Parathyroid adenoma (tissue), 2 donors: ENCODE data around the gene GATB.

Experiments used
- H2AFZ ChIP-seq: fragments of 300-600 bp; sonication (generic); one replicate; pipeline ENCODE4 v1.7.0; 2017; ENCODE audit warnings: antibody characterized with exemption, mild to moderate bottlenecking
- H3K27ac ChIP-seq: fragments of 300-600 bp; sonication (generic); one replicate; pipeline ENCODE4 v1.7.0; 2017
- H3K27me3 ChIP-seq: fragments of 300-600 bp; sonication (generic); one replicate; pipeline ENCODE4 v1.7.0; 2017; ENCODE audit warnings: low read length; ENCODE audit not compliant: control insufficient read depth, insufficient read depth
- H3K36me3 ChIP-seq: fragments of 300-600 bp; sonication (generic); one replicate; pipeline ENCODE4 v1.7.0; 2017; ENCODE audit warnings: low read length; ENCODE audit not compliant: control insufficient read depth, insufficient read depth
- H3K4me1 ChIP-seq: fragments of 300-600 bp; sonication (generic); one replicate; pipeline ENCODE4 v1.7.0; 2017; ENCODE audit warnings: control low read depth
- H3K4me2 ChIP-seq: fragments of 300-600 bp; sonication (generic); one replicate; pipeline ENCODE4 v1.7.0; 2017; ENCODE audit warnings: low read length
- H3K4me3 ChIP-seq: fragments of 300-600 bp; sonication (generic); one replicate; pipeline ENCODE4 v1.7.0; 2017; ENCODE audit warnings: low read depth, low read length
- H3K79me2 ChIP-seq: fragments of 300-600 bp; sonication (generic); one replicate; pipeline ENCODE4 v1.7.0; 2017; ENCODE audit warnings: control low read depth
- H3K9ac ChIP-seq: fragments of 300-600 bp; sonication (generic); one replicate; pipeline ENCODE4 v1.7.0; 2017; ENCODE audit warnings: mild to moderate bottlenecking
- H3K9me3 ChIP-seq: fragments of 300-600 bp; sonication (generic); one replicate; pipeline ENCODE4 v1.7.0; 2017; ENCODE audit warnings: low read length; ENCODE audit not compliant: control insufficient read depth
- CTCF ChIP-seq: fragments of 300-600 bp; sonication (generic); IDR thresholded peaks from one replicate; pipeline ENCODE4 v1.7.0; 2017; ENCODE audit warnings: antibody characterized with exemption, mild to moderate bottlenecking
- donor health status: primary hyperparathyroidism.

The GATB gene

GRCh38 chr4:151678048-151678872, 82.5 kb downstream of the GATB start:
- Histone ChIP-seq H3K36me3 (no peaks in the 10 kb centered on the region), H3K9me3 (no peaks in the 10 kb centered on the region), H3K4me2 (no peak overlapping the region), H2AFZ (no peak overlapping the region), H3K79me2 (no peaks in the 10 kb centered on the region), H3K27me3 (no peaks in the 10 kb centered on the region), H3K4me1 (no peaks in the 10 kb centered on the region), H3K4me3 (no peak overlapping the region), H3K27ac (no peak overlapping the region), H3K9ac (no peak overlapping the region)
- TF ChIP-seq CTCF = no peak

GRCh38 chr4:151677193-151677592, 83.6 kb downstream of the GATB start:
- no peak for TF ChIP-seq CTCF
- no peaks in the 10 kb centered on the region for H3K27me3 ChIP-seq

GRCh38 chr4:151676301-151676700, 84.5 kb downstream of the GATB start:
- Histone ChIP-seq H3K4me1 (no peaks in the 10 kb centered on the region), H3K27ac (no peak overlapping the region), H3K27me3 (no peaks in the 10 kb centered on the region), H3K4me3 (no peak overlapping the region), H3K36me3 (no peaks in the 10 kb centered on the region), H3K9me3 (no peaks in the 10 kb centered on the region), H3K4me2 (no peak overlapping the region), H2AFZ (no peak overlapping the region), H3K79me2 (no peaks in the 10 kb centered on the region), H3K9ac (no peak overlapping the region)
- TF ChIP-seq CTCF = no peak

More at GRCh38 chr4:151677193-151677592, 83.6 kb downstream of the GATB start:
- Histone ChIP-seq H3K27ac (no peak overlapping the region), H3K79me2 (no peaks in the 10 kb centered on the region), H2AFZ (no peak overlapping the region), H3K4me1 (no peaks in the 10 kb centered on the region), H3K9ac (no peak overlapping the region), H3K4me3 (no peak overlapping the region), H3K36me3 (no peaks in the 10 kb centered on the region), H3K4me2 (no peak overlapping the region), H3K9me3 (no peaks in the 10 kb centered on the region)

GRCh38 chr4:151675411-151675971, 85.3 kb downstream of the GATB start:
- Histone ChIP-seq H3K4me3 (no peak overlapping the region), H3K4me1 (no peaks in the 10 kb centered on the region), H3K79me2 (no peaks in the 10 kb centered on the region), H3K9ac (no peak overlapping the region), H3K9me3 (no peaks in the 10 kb centered on the region), H3K27ac (no peak overlapping the region), H3K4me2 (no peak overlapping the region), H2AFZ (no peak overlapping the region), H3K27me3 (no peaks in the 10 kb centered on the region), H3K36me3 (no peaks in the 10 kb centered on the region)
- TF ChIP-seq CTCF = no peak
